CD4-positive, alpha-beta T cell (primary cell): ENCODE results near the gene VWA5B2. TPM values are rescaled to one million over a fixed set of nuclear protein-coding genes. Genes with fewer than 3 reads are reported as not detected.

ENCODE experiments used
- ATAC-seq: fragments of 200-7000 bp; cut with Tn5 transposase; one replicate; pipeline ENCODE4 v1.10.0; 2022; ENCODE audit warnings: mild to moderate bottlenecking; ENCODE audit not compliant: poor library complexity
- CTCF ChIA-PET: fragments of 350-600 bp; sonication (Branson Sonifier 250); formaldehyde crosslinking; loops from one replicate; lab custom pipeline; 2021; ENCODE audit warnings: antibody characterized with exemption, inconsistent platforms; lab: Charles Lee
- POLR2A ChIA-PET: fragments of 350-600 bp; sonication (Branson Sonifier 250); formaldehyde crosslinking; loops from one replicate; lab custom pipeline; 2021; ENCODE audit warnings: antibody characterized with exemption, inconsistent platforms; lab: Charles Lee
- DNase-seq, 14 experiments: peaks; one replicate each; pipeline ENCODE4 v3.0.0-alpha.2; 2013 to 2020; ENCODE audit warnings: mixed read lengths in 2 of 14
- H3K27ac ChIP-seq, 2 donors: one replicate each; pipeline versions ENCODE4 v1.5.1 to v1.7.0; 2013; ENCODE audit warnings: low read length in 2 of 2, low read depth in 1 of 2, mild to moderate bottlenecking in 1 of 2
- H3K27me3 ChIP-seq, 2 experiments: 1 replicate in 1 of 2; 2 replicates in 1 of 2; pipeline versions ENCODE4 v1.6.1 to v1.7.0; 2013; ENCODE audit warnings: low read length in 2 of 2, control low read depth in 1 of 2, mild to moderate bottlenecking in 1 of 2, moderate library complexity in 1 of 2; ENCODE audit not compliant: insufficient read depth in 2 of 2, control insufficient read depth in 1 of 2
- H3K36me3 ChIP-seq: one replicate; pipeline ENCODE4 v1.6.1; 2013; ENCODE audit warnings: low read length, control low read depth; ENCODE audit not compliant: insufficient read depth
- H3K4me1 ChIP-seq: one replicate; pipeline ENCODE4 v1.6.1; 2013; ENCODE audit warnings: low read length, control low read depth; ENCODE audit not compliant: insufficient read depth
- H3K4me3 ChIP-seq: one replicate; pipeline ENCODE4 v1.5.1; 2013; ENCODE audit warnings: mild to moderate bottlenecking, low read length, moderate library complexity
- H3K9me3 ChIP-seq, 2 experiments: 1 replicate in 1 of 2; 2 replicates in 1 of 2; pipeline versions ENCODE4 v1.6.1 to v1.7.0; 2013; ENCODE audit warnings: low read length in 2 of 2, mild to moderate bottlenecking in 2 of 2, control low read depth in 1 of 2, moderate library complexity in 1 of 2; ENCODE audit not compliant: control insufficient read depth in 1 of 2, insufficient read depth in 1 of 2
- H3K27ac Mint-ChIP-seq: one replicate; pipeline ENCODE4 v1.8.0; 2020; ENCODE audit warnings: mixed read lengths
- H3K27me3 Mint-ChIP-seq: one replicate; pipeline ENCODE4 v1.8.0; 2021; ENCODE audit warnings: mixed read lengths
- H3K36me3 Mint-ChIP-seq: one replicate; pipeline ENCODE4 v1.8.0; 2021; ENCODE audit warnings: low read depth, mixed read lengths
- H3K4me1 Mint-ChIP-seq: one replicate; pipeline ENCODE4 v1.8.0; 2021; ENCODE audit warnings: low read depth, mixed read lengths
- H3K4me3 Mint-ChIP-seq: one replicate; pipeline ENCODE4 v1.8.0; 2020; ENCODE audit warnings: mild to moderate bottlenecking, mixed read lengths
- H3K9me3 Mint-ChIP-seq: one replicate; pipeline ENCODE4 v1.8.0; 2020; ENCODE audit warnings: mixed read lengths
- intact Hi-C, 2 experiments: fragments of 100-400 bp; cut with DNase I in 1 of 2; cut with micrococcal nuclease in 1 of 2; formaldehyde crosslinking; loops; one replicate each; pipeline versions ENCODE4 v1.15.1 to v1.9.0; 2023 to 2025; cut with DNase I, micrococcal nuclease
- total RNA-seq, 174 experiments: library from RNA in 2 of 174; stranded (reverse) in 2 of 174; gene quantifications; one replicate each; pipeline ENCODE4 v1.2.3 and lab custom pipeline; 2021 to 2026
- TF ChIP-seq, protein P1 (sequence below): fragments of 200-600 bp; IDR thresholded peaks from one replicate; pipeline ENCODE4 v1.8.0; 2022; ENCODE audit warnings: antibody characterized with exemption, mild to moderate bottlenecking

The VWA5B2 gene
- total RNA-seq, 2 experiments from 2014 or later: not detected

DNA sequence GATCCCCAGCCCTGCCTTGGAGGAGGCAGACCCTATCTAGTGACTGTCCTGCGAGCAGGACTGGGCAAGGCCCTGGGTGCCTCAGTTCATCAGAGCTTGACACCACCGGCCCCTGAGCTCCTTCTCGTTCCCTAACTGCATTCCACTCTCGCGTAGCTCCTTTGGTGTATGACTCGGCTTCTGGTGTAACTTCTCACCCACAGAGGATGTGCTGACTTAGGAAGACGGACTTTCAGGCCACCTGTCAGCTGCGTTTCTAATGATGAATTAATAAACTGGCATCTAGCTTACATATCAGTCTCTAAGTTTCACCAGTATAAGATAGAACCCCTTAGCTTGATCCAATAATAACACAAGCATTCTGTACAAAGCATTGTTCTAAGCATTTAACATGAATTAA, 25.9 kb upstream of the VWA5B2 start:
- Mint-ChIP-seq H3K4me3 (no peak overlapping the region), H3K4me1 (no peaks in the 10 kb centered on the region), H3K9me3 (no peaks in the 10 kb centered on the region), H3K27me3 (peaks cover 20% of the 10 kb centered on the region), H3K36me3 (no peaks in the 10 kb centered on the region), H3K27ac (no peak overlapping the region)
- Histone ChIP-seq H3K27me3 (peaks cover 6 to 8% of the 10 kb centered on the region in 2 experiments), H3K9me3 (no peaks in the 10 kb centered on the region), H3K4me1 (no peaks in the 10 kb centered on the region), H3K36me3 (no peaks in the 10 kb centered on the region), H3K27ac (no peak overlapping the region), H3K4me3 (no peak overlapping the region)
- intact Hi-C loops: no loop called here
- TF ChIP-seq, protein P1, sequence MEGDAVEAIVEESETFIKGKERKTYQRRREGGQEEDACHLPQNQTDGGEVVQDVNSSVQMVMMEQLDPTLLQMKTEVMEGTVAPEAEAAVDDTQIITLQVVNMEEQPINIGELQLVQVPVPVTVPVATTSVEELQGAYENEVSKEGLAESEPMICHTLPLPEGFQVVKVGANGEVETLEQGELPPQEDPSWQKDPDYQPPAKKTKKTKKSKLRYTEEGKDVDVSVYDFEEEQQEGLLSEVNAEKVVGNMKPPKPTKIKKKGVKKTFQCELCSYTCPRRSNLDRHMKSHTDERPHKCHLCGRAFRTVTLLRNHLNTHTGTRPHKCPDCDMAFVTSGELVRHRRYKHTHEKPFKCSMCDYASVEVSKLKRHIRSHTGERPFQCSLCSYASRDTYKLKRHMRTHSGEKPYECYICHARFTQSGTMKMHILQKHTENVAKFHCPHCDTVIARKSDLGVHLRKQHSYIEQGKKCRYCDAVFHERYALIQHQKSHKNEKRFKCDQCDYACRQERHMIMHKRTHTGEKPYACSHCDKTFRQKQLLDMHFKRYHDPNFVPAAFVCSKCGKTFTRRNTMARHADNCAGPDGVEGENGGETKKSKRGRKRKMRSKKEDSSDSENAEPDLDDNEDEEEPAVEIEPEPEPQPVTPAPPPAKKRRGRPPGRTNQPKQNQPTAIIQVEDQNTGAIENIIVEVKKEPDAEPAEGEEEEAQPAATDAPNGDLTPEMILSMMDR: no peak
- ATAC-seq (no peak), DNase-seq (no peak)
- CTCF ChIA-PET: interaction anchor here (0.9 kb wide), 1 partner anchor 24 kb away, joined by 3 read pairs; no protein-coding TSS in a partner anchor
- POLR2A ChIA-PET: no interaction called here

DNA sequence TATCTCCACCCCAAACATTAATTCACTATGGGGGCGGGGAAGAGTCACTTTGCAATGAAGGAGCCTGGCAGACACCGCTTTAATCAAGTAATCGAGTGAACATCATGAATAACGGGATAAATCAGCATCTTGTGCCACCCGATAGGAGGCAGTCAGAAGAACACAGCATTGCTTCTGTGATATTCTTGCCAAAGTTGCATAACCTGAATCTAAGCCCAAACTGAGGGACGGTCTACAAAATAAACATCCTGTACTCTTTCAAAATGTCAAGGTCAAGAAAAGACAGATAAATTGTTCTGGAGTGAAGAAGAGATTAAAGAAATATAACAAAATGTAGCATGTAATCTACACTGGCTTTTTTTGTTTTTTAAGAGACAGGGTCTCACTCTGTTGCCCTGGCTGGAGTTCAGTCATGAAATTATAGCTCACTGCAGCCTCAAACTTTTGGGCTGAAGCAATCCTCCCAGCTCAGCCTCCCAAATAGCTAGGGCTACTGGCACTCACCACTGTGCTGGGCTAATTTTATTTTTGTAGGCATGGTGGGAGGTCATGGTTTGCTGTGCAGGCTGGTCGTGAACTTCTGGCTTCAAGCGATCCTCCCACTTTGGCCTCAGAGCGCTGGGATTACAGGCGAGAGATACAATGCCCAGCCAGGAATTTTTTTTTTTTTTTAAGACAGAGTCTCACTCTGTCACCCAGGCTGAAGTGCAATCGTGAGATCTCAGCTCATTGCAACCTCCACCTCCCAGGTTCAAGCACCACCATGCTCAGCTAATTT, 20.1 kb upstream of the VWA5B2 start:
- CTCF ChIA-PET: no interaction called here

DNA sequence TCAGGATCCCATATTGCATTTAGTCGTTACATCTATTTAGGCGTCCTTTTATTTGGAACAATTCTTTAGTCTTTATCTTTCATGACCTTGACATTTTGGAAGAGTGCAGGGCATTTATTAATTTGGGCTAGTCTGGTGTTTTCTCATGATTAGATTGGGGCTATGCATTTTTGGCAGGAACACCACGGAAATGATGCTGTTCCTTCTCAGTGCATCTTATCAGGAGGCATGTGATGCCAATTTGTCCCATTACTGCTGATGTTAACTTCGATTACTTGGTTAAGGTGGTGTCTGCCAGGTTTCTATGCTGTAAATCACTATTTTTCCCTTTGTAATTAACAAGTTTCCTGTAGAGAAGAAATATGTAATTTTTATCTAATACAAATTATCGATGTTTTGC, 18.1 kb upstream of the VWA5B2 start:
- H3K4me3 ChIP-seq: no peak overlapping the region
- POLR2A ChIA-PET: no interaction called here
- H3K9me3 ChIP-seq: no peaks in the 10 kb centered on the region
- peaks cover under 1 to 5% of the 10 kb centered on the region in 2 experiments for H3K27me3 ChIP-seq
- CTCF ChIA-PET: interaction anchor here (0.7 to 1.4 kb wide), 2 partner anchors 15 to 39 kb away, joined by 3 read pairs; no protein-coding TSS in a partner anchor
- Mint-ChIP-seq H3K27me3 (peaks cover 22% of the 10 kb centered on the region), H3K4me3 (no peak overlapping the region), H3K27ac (no peak overlapping the region), H3K4me1 (no peaks in the 10 kb centered on the region), H3K9me3 (no peaks in the 10 kb centered on the region), H3K36me3 (no peaks in the 10 kb centered on the region)
- H3K36me3 ChIP-seq: no peaks in the 10 kb centered on the region
- TF ChIP-seq, protein P1: no peak
- ATAC-seq: no peak
- no peaks in the 10 kb centered on the region for H3K4me1 ChIP-seq
- DNase-seq: no peak
- intact Hi-C loops: no loop called here
- H3K27ac ChIP-seq: no peak overlapping the region

More for the DNA sequence above, 20.1 kb upstream of the VWA5B2 start:
- H3K27ac Mint-ChIP-seq: no peak overlapping the region
- Histone ChIP-seq H3K27me3 (peaks cover 6 to 8% of the 10 kb centered on the region in 2 experiments), H3K4me3 (no peak overlapping the region), H3K36me3 (no peaks in the 10 kb centered on the region), H3K27ac (no peak overlapping the region), H3K4me1 (no peaks in the 10 kb centered on the region), H3K9me3 (no peaks in the 10 kb centered on the region)
- ATAC-seq (no peak), DNase-seq (no peak)
- H3K4me1 Mint-ChIP-seq: no peaks in the 10 kb centered on the region
- no peak overlapping the region for H3K4me3 Mint-ChIP-seq
- H3K27me3 Mint-ChIP-seq: peaks cover 20% of the 10 kb centered on the region
- POLR2A ChIA-PET: no interaction called here
- no peaks in the 10 kb centered on the region for H3K36me3 Mint-ChIP-seq
- intact Hi-C loops: no loop called here
- TF ChIP-seq, protein P1: no peak
- no peaks in the 10 kb centered on the region for H3K9me3 Mint-ChIP-seq
